Kidney (tissue), 14 donors: ENCODE data around the gene KIF5A. TPM values are rescaled to one million over a fixed set of nuclear protein-coding genes. Genes with fewer than 3 reads are reported as not detected.
A peak's percentile ranks its signal among the peaks of the same experiment; 100 is the strongest.

Source experiments
- DNase-seq, 5 donors: peaks; one replicate each; pipeline ENCODE4 v3.0.0-alpha.2; 2013 to 2020
- FAIRE-seq: peaks from 2 replicates; lab custom pipeline; 2012; peaks lifted over from hg19 to GRCh38; lab: Jason Lieb, UNC
- H3K27ac ChIP-seq, 2 donors: one replicate each; pipeline ENCODE4 v1.7.0; 2013; ENCODE audit warnings: low read depth in 2 of 2, low read length in 2 of 2, inconsistent platforms in 1 of 2
- H3K27me3 ChIP-seq: one replicate; pipeline ENCODE4 v1.7.1; 2013; ENCODE audit warnings: low read length, inconsistent platforms; ENCODE audit not compliant: control insufficient read depth, insufficient read depth
- H3K36me3 ChIP-seq, 3 donors: one replicate each; pipeline versions ENCODE4 v1.7.0 to v1.7.1; 2013; ENCODE audit warnings: low read length in 3 of 3, control low read depth in 1 of 3, inconsistent platforms in 1 of 3; ENCODE audit not compliant: insufficient read depth in 3 of 3, control insufficient read depth in 2 of 3
- H3K4me1 ChIP-seq, 3 donors: one replicate each; pipeline versions ENCODE4 v1.7.0 to v1.7.1; 2013; ENCODE audit warnings: low read length in 3 of 3, inconsistent platforms in 1 of 3, low read depth in 1 of 3; ENCODE audit not compliant: control insufficient read depth in 2 of 3, insufficient read depth in 2 of 3
- H3K4me3 ChIP-seq, 3 donors: one replicate each; pipeline versions ENCODE4 v1.7.0 to v1.8.1; 2013; ENCODE audit warnings: low read length in 3 of 3, control low read depth in 1 of 3, inconsistent platforms in 1 of 3
- H3K9ac ChIP-seq, 3 donors: one replicate each; pipeline versions ENCODE4 v1.7.0 to v1.7.1; 2013; ENCODE audit warnings: low read length in 3 of 3, control low read depth in 1 of 3, inconsistent platforms in 1 of 3
- H3K9me3 ChIP-seq, 3 donors: one replicate each; pipeline versions ENCODE4 v1.7.0 to v1.7.1; 2013; ENCODE audit warnings: low read length in 3 of 3, control low read depth in 1 of 3, inconsistent platforms in 1 of 3; ENCODE audit not compliant: control insufficient read depth in 2 of 3, insufficient read depth in 1 of 3
- intact Hi-C: fragments of 100-400 bp; cut with DNase I; formaldehyde crosslinking; loops from one replicate; pipeline ENCODE4 v1.11.1; 2022
- polyA plus RNA-seq: library from polyadenylated mRNA; stranded (reverse); fragments of 350-450 nt; fragmentation: Illumina TruSeq; extraction: RNeasy Lipid Tissue Mini Kit (QIAGEN cat#74804); gene quantifications from one replicate; pipeline ENCODE4 v1.2.3, GENCODE V29; 2014; ENCODE audit warnings: low read depth, low replicate concordance; ENCODE audit not compliant: insufficient read depth
- total RNA-seq: library from RNA; stranded (reverse); fragmentation: NEBNext Ultra II Directional; extraction: Animal tissue kit (Norgen Biotek cat#: 25700); gene quantifications from one replicate; pipeline ENCODE4 v1.2.1, GENCODE V29; 2021
- TF ChIP-seq, protein P1 (sequence below): IDR thresholded peaks from 3 replicates; pipeline ENCODE4 v1.5.1; 2012; ENCODE audit warnings: mild to moderate bottlenecking, moderate library complexity, borderline replicate concordance; ENCODE audit not compliant: insufficient read depth; ENCODE audit errors: extremely low read depth
- donor health status: control.
- donor health status: control.
- donor health status: control.
- donor health status: control.
- donor health status: control.
- donor health status: DM: yes; HTN: yes; CAD: no.
- donor health status: Normal renal cell carcinoma (clear cell type).

The KIF5A gene
- total and polyA plus RNA-seq, 2 donors from 2014 or later: 0.69 to 1.3 TPM

DNA sequence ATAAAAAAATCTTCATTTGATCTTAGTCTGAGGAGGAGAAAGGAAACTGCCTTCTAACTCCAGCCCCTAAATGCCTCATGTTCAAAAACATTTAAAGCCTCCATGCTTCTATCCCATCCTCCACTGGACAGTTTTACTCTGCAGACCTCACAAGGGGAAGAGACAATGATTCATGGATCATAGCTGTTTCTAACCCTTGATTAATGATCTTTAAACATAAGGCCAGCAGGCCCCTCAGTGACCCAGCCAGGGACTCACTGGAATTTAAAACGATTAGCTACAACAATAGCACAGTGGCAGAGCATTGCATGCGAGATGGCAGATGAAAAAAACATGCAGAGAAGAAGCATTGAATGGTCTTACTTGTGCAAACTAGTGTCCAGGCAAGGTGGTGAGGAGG, 8.8 kb upstream of the KIF5A start:
- TF ChIP-seq, protein P1, sequence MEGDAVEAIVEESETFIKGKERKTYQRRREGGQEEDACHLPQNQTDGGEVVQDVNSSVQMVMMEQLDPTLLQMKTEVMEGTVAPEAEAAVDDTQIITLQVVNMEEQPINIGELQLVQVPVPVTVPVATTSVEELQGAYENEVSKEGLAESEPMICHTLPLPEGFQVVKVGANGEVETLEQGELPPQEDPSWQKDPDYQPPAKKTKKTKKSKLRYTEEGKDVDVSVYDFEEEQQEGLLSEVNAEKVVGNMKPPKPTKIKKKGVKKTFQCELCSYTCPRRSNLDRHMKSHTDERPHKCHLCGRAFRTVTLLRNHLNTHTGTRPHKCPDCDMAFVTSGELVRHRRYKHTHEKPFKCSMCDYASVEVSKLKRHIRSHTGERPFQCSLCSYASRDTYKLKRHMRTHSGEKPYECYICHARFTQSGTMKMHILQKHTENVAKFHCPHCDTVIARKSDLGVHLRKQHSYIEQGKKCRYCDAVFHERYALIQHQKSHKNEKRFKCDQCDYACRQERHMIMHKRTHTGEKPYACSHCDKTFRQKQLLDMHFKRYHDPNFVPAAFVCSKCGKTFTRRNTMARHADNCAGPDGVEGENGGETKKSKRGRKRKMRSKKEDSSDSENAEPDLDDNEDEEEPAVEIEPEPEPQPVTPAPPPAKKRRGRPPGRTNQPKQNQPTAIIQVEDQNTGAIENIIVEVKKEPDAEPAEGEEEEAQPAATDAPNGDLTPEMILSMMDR: no peak
- intact Hi-C loops: no loop called here
- Histone ChIP-seq H3K4me3 (no peak overlapping the region), H3K27me3 (no peaks in the 10 kb centered on the region), H3K27ac (no peak overlapping the region), H3K9me3 (no peaks in the 10 kb centered on the region), H3K4me1 (peaks cover 0 to 10% (median 4%) of the 10 kb centered on the region in 3 donors), H3K9ac (no peak overlapping the region), H3K36me3 (peaks cover 2 to 23% (median 13%) of the 10 kb centered on the region in 3 donors)
- FAIRE-seq (no peak), DNase-seq (peak in 1 of 5 donors; percentile 22)

DNA sequence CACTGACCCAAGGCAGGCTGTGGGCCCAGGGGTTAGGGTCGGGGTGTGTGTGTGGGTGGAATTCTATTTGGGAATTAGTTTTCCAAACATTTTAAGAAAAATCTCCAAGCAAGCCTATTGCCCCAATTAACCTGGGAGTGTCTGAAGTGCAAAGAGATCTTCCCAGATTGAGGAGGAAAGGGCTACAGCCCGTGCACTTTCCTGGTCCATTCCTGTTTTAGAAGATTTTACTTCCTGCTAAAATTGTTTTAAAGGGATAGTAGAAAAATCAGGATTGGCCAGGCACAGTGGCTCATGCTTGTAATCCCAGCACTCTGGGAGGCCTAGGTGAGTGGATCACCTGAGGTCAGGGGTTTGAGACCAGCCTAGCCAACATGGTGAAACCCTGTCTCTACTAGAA, 8.1 kb upstream of the KIF5A start:
- Histone ChIP-seq H3K4me3 (no peak overlapping the region), H3K4me1 (peaks cover 0 to 14% (median 8%) of the 10 kb centered on the region in 3 donors), H3K27ac (no peak overlapping the region), H3K9me3 (no peaks in the 10 kb centered on the region), H3K36me3 (peaks cover 2 to 23% (median 13%) of the 10 kb centered on the region in 3 donors), H3K27me3 (no peaks in the 10 kb centered on the region), H3K9ac (no peak overlapping the region)
- DNase-seq (no peak), FAIRE-seq (no peak)
- TF ChIP-seq, protein P1: no peak
- intact Hi-C loops: no loop called here

- no peak overlapping the region for H3K9ac ChIP-seq
- H3K36me3 ChIP-seq: peaks cover 2 to 9% (median 7%) of the 10 kb centered on the region in 3 donors
- no peaks in the 10 kb centered on the region for H3K9me3 ChIP-seq
- no peak overlapping the region for H3K4me3 ChIP-seq
- no peak overlapping the region for H3K27ac ChIP-seq
- intact Hi-C loops: no loop called here
- no peak for FAIRE-seq
- peaks cover 0 to 14% (median 8%) of the 10 kb centered on the region in 3 donors for H3K4me1 ChIP-seq
- H3K27me3 ChIP-seq: peaks cover 6% of the 10 kb centered on the region
- TF ChIP-seq, protein P1: no peak
- DNase-seq: no peak
Measured at GRCh38 chr12:57543581-57543980, 6.3 kb upstream of the KIF5A start.
